ENCODE results near the gene EXOC4.

GRCh38 chr7:134056816-134057215 lies 803.9 kb downstream of the EXOC4 start:
- TF ChIP-seq EZH2 (IDR thresholded peaks at IDR 0.05; ENCODE audit: borderline replicate concordance, low read length) (no peak), CTCF (IDR thresholded peaks at IDR 0.05; ENCODE audit: low read length) (no peak)

Data from OCI-LY1 (cell line).